Dedifferentiated amniotic fluid mesenchymal stem cell (primary cell): Measurements from ENCODE around the gene ENTPD6.

Source experiments
- DNase-seq: peaks from one replicate; pipeline ENCODE4 v3.0.0-alpha.2; 2016; ENCODE audit errors: extremely low spot score

Gene ENTPD6

DNA sequence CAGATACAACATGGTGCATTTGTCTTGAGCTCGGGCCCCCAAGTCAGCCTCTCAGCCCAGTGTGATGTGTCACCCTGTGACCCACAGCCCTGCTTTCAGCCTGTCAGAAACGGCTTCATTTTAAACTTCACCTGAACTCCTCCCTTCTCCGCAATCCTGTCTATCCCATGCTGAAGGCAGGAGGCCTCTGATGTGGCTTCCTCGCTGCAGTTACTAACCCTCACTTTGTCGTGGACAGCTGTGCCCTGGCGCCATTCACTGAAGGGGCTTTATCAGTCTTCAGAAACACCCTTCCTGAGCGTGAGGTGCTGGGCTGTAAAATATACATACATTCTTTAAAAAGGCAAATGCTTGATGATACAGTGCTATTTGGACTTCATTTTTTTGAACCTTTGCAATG is 7.9 kb upstream of the ENTPD6 start:
- DNase-seq = no peak

DNA sequence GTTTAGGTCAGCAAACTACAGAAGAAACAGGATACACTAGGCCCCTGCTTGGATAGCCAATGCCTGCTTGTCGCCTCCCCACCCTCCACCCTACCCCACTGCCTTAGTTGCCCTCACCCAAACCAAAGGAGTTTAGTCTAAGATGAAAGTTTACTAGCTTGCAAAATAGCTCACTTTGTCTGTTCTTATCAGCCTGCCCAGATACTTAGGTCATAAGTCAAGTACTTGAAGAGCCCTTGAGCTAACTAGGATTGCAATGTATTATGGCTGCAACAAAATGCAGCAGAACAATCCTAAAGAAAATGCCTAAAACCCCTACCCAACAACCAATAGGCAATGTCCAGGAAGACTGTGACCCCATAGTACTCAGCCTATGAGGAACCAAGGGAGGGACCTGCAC is 7.3 kb upstream of the ENTPD6 start:
- DNase-seq = no peak

DNA sequence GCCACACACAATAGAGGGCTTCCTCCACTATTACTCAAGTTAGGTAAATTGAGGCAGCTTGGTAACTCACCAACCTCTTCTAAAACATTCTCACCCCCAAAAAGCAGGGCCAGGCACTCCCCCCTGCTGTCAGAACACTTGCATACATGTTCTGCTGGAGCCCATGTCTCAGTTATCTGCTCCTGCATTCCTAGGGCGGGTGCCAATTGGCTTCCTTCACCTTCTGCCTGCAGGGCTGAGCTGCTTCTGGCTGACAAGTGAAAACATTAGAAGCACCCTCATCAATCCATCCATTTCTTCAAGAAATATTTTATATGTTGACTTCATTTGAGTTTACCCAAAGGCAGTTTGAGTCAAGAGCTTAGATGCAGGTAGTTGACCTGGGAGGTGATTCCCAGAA is 4.5 kb upstream of the ENTPD6 start:
- no peak for DNase-seq

DNA sequence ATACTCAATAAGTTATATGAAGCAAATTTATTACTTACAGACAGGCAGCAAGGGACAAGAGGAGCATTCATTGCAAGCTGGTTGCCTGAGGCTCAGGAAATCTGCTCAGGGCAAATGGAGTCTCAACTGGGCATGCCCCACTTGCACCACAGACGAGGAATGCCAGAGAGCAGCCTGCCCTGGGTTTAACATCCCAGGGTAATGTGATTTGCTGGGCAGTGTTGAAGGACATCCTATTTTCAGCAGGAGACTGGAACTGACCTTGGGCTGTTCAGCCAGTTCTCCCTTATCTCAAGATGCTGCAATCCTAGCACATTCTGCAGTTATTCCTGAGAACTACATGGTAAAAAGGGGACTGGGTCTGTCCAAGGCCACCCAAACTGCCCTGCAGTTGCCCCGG is 3.8 kb upstream of the ENTPD6 start:
- no peak for DNase-seq

DNA sequence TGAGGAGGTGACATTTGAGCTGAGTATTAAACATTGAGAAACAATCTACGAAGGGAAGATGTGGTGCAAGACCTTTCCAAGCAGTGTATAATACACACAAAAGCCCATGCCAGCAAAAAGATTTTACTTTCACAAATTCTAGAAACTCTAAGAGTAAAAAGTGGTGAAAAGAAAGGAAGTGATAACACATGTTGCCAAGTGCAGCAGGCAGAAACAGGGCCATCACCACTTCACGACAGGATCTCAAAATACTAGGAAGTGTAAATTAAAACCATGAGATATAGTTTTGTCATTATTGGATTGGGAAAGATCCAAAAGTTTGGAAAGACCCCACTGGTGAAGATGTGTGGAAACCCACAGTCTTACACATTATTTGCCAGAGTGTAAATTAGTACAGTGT is 1.7 kb upstream of the ENTPD6 start:
- no peak for DNase-seq

DNA sequence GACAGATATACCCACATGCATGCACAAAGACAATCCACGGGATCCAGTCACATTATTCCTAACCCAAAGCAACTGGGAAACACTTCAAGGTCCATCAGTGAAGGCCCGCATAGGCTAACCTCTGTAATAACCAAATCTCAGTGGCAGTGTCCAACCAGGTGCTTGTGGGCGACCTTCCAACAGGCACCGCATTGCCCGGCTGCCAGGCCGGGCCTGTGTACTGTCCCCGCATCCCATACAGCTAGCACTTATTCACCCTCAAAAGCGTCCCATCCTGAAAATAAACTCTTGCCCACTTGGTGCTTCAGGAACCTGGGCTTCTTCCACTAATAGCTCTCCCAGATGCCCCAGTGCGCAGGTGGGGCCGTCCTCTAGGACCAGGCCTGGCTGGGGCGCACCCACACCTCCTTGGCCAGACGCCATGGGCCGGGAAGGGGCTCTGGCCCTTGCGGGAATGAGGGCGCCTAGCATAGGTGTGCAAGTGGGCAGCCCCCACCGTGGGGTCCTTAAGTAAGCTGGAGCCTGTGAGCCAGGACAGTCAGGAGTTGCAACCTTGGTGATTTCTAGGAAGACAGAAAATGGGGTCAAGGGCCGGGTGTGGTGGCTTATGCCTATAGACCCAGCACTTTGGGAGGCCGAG is 1.1 kb upstream of the ENTPD6 start:
- DNase-seq = no peak

DNA sequence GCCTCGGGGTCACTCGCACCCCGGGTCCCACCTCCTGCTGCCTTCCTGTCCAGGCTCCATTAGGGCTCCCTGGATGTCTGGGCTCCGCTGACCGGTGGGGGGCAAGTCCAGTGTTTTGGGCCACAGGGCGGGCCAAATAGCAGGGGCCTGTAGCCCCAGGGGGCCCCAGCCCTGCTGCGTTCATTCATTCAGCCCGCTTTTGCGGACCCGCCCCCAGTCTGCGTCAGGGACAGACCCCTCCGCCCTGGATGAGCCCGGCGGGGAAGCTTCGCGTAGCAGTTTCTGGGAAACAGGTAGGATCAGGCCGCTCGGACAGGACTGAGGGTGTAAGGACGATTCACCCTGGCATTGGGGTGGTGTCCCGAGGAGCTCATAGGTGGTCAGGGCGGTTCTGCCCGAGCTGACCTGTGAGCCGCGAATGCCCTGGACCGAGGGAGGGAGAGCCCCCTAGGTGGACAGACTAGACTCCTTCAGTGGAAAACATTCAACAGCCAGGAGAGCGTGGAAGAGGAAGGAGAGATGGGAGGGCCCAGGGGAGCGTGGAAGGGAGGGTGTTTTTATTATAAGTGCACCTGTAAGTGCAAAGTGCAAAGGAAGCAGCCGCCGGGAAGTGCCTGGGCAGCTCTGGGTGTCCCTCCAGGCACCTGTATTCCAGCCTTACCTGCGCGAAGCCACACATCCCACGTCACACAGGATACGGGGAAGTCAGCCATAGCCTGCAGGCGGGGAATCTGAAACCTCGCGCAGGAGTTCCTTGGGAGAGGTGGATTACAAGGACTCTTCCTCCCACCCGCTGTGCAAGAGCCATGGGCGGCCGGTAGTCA is 662 bp downstream of the ENTPD6 start:
- no peak for DNase-seq

DNA sequence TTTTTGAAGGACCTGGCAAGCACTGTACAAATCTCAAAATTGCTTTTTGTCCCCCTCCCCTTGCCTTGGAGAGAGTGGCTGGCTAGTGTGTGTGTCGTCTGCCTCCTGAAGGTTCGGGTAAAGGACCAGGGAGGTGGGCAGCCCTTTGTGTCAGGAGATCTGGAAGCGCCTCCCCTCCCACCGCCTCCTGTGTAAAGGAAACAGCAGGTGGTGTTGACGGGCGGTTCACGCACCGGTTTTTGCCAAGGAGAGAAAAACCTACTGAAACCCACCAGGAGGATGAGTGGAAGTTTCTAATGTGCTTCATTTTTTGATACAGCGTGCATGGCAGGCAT is 1.2 kb downstream of the ENTPD6 start:
- DNase-seq = no peak

DNA sequence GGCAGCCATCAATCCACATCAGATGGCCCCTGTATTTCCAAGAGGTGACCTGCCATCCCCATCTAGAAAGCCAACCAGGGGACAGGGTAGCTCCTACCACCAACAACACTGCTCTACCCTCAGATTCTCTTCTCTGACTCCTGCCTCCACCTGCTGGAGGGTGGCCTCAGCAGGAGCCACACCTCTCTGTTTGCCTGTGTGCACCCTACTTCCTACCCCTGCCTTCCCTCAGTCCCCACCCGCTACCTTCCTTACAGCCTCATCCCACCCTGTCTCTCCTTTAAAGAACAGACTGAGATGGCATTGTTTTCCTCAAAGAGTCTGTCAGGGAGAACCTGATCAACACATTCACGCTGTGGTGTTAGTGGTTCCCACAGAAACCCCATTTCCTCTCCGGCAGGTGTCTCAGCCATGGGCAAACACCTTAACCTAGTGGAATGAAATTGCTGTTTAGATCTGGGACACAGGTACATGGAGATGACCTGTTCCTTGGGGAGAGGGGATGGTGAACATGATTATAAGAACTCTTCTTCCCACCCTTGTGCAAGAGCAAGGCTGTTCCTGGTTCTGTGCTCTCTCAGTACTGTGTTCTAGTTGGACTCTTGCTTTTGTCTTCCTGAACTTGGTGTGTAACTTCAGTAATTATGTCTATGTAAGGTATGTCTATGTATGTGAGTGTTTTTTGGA is 1.8 kb downstream of the ENTPD6 start:
- no peak for DNase-seq

DNA sequence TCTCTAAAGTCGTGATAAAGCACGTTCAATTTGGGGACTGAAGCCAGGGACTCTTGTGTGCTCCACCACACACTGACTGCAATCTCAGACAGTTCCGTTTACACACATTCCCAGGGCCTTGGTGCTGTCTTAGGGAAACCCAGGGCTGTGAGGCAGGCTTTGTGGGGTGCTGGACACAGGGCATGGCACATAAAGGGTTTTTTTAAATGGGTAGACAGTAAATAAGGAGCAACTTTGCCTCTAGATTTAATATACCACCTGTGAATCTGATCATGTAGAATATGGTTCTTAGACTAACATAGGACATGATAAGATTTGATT is 2.3 kb downstream of the ENTPD6 start:
- DNase-seq = no peak

DNA sequence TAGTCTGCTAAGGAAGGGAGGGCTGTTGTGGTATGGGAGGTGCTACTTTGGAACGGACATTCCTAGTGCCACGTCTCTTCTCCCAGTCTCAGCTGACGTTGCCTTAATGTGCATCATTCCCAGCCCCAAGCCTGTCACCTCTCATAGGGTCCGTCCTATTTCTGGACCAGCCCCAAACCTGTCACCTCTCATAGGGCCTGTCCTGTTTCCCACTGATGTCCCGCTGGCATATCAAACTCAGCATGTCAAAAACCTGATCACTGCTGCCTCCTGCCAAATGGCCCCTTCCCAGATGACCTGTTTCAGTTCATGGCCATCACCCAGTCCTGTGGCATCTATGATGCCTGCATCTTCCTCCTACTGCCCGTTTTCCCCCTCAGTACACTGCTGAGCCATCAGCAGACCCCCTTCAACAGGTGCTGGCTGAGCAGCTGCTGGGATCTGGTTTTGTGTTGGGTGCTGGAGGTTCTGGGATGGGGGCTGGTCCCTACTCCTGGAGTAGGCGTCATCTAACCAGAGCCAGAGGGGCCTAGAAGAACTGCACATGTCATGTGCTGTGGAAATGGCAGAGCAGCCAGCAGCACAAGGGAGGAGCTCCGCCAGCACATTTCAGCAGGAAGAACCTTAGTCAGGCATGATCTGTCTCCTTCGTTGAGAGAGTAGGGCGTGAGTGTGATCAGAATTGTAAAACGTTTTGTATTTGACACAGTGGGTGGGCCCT is 3.3 kb downstream of the ENTPD6 start:
- no peak for DNase-seq

DNA sequence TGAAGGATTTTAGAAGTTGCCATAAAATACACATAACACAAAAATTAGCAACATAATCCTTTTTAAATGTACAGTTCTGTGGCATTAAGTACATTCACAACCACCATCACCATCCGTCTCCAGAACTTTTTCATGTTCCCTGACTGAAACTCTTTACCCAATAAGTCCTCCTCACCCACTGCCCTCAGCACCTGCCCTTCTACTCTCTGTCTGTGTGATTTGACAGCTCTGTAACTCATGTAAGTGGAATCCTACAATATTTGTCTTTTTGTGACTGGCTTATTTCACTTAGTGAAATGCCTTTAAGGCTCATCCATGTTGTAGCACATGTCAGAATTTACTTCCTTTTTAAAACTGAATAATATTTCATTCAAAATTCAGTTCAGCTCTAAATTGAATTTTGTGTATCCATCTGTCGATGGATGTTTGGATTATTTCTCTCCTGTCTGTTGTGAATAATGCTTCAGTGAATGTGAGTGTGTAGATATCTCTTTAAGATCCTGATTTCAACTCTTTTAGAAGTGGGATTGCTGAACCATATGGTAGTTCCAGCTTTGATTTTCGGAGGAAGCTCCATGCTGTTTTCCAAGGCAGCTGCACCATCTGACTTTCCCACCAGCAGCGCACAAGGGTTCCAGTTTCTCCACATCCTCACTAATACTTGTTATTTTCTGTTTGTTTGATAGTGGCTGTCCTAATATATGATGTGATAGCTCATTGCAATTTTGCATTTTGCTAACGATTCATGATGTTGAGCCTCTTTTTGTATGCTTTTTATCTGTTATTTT is 4.2 kb downstream of the ENTPD6 start:
- no peak for DNase-seq

DNA sequence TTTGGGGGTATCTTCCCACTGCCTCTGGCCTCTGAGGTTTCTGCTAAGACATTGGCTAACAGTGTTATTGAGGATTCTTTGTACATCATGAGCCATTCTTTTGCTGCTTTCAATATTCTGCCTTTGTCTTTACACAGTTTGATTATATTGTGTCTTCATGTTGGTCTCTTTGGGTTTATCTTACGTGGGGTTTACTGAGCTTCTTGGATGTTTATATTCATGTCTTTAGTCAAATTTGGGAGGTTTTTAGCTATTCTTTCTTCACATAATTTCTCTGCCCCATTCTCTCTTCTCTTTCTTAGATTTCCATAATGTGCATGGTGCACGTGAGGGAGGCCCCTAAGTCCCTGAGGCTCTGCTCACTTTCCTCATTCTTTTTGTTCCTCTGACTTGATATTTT is 7.6 kb downstream of the ENTPD6 start:
- DNase-seq = no peak

DNA sequence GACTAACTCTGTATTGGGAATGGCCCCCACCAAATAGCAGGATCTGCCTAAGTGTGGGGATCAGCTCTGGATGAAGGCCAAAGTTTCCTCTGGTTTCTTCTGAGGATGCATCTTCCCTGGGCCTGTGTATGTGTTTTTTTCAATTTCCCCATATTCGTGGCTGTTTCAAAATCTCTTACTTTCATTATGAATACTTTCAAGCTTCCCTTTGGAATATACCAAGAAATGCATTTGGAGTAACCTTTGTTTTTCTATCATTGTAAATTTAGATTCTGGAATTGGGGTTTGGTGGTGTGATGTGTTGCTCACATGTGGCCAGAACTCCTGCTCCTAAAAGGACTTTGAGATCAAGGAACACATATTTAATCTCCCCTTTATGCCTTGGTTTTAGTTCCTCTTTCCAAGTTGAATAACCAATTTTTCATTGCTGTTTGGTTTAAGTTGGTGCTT is 8.4 kb downstream of the ENTPD6 start:
- DNase-seq = no peak

DNA sequence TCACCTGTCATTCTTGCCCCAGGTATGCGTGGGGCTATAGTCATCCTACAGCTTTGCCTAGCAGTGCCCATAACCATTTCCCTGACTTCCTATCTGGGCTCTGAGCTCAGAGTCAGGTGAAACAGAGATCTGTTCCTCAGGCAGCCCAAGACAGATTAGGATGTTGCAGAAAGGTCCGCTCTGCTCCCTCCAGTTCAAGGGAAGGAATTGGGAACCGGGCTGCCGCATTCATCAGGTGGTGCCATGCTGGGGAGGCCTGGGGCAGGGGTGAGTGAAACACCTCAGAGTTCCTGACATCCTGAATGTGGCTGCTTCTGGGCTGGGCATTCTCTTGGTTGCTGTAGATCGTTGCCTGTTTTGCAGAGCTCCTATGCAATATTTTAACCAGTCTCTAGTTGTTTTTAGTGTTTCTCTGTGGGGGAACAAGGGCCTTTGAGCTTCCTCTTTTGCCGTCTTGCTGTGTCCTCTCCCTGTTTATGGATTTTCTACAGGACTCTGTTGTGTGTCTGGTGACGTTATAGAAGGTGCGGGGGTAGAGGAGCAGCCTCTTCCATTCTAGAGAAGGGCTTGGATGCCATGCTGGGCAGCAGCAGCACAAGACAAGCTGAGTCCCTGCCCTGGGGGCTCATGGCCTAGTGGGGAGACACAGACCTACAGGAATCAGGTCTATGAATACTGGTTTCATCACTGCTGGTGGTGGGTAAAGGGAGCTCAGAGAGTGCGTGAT is 9.2 kb downstream of the ENTPD6 start:
- DNase-seq = no peak

DNA sequence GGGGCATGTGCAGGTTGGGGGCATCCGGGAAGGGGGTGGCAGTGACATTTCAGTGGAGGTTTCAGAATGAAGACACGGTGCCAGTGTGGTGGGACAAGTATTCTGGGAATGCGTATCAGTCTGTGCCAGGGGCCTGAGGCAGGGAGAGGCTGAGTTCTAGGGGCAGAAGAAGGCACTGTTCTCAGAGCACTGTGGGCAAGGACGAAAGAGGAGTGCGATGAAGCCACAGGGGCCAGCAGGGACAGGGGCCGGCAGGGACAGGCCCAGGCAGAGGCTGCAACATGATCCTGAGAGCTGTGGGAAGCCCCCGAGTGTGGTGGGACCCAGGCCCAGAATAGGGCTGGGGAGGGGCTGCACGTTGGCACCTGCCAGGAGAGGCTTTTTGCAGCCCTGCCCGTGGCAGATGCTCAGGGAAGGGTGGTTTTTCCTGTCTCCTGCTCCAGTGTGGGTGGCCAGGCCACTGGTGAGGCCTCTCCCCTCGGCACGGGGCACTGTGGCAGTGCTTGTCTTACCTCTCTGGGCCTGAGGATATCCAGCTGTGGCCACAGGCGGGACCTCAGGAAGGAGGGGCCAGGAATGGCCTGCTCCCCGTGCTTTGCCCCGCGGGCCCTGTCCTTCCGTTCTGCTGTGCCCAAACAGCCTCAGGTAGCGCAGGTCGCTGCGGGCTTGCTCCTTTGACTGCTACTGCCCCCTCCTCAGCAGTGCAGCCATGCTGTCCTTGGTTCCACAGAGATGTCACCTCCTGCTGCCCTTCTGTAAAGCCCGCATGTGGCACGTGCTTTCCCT is 10.0 kb downstream of the ENTPD6 start:
- no peak for DNase-seq

DNA sequence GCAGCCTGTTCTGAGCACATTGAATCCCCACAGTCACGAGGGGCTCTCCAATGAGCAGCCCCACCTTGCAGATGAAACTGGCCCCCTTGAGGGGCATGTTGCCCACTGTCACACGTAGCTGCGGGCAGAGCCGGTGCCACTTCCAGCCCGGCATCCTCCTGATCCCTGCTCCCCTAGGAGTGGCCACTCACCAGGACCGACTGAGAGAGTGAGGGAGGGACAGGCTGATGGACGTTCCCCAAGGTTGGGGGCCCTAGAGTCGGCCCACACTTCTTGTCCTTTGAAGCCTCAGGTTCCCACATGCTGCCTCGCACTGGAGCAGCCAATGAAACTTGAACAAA is 10.5 kb downstream of the ENTPD6 start:
- DNase-seq = no peak

DNA sequence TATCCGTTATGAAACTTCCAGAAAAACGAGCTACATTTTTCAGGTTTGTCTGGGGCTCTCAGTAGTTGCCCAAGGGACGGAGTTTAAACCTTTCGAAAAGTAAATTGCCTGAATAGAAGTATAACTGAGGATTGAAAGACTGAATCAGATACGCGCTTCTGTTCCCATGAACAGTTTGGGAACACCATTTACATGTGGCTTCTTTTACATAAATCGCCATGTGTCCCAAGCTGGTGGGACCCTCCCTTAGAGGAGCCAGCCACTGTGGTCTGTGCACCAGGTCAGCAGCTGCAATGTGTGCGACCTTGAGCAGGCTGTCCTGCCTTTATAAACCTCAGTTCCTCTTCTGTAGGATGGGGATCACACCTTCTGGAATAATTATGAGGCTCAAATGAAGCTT is 11.0 kb downstream of the ENTPD6 start:
- no peak for DNase-seq

DNA sequence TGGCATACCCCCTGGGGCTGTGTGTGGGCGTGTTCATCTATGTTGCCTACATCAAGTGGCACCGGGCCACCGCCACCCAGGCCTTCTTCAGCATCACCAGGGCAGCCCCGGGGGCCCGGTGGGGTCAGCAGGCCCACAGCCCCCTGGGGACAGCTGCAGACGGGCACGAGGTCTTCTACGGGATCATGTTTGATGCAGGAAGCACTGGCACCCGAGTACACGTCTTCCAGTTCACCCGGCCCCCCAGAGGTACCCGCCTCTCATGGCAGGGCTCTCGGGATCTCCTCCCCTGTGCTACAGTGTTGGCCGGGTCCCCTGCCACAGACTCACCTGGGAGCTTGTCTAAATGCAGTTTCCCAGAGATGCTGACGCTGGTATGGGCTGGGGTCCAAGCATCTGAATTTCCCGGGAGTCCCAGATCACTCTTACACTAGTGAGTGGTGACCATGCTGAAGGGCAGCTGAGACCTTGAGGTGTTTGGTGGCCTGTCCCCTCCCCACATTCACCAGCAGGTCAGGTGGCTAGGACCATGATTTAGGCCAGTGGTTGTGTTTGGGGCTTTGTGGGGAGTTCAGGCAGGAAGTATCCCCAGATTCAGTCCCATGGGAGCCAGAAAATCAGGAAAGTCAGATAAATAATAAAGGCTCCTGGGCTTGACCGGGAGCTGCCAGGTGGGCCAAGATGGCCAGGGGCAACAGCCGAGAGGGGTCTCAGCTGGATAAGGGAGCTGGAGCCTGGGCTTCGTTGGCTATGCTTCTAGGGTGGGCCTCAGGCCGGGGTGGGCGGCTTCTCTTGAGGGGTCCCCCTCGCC is 11.8 kb downstream of the ENTPD6 start:
- DNase-seq = no peak
